HG03354 (cell line): ENCODE measurements around the gene TMEM184A.
A peak's percentile ranks its signal among the peaks of the same experiment; 100 is the strongest.

Experiments
- ATAC-seq: cut with Tn5 transposase; IDR thresholded peaks from one replicate; pipeline ENCODE4 v1.9.1; 2021; ENCODE audit warnings: mild to moderate bottlenecking; ENCODE audit not compliant: unreplicated experiment, poor library complexity, severe bottlenecking

TMEM184A gene

GRCh38 chr7:1555813-1556543, at the start of gene TMEM184A:
TSS of gene TMEM184A (minus strand) at chr7:1556205. CDS start at chr7:1555484, 721 bp downstream.
- peak; percentile 42 for ATAC-seq

- no peak for ATAC-seq
These were observed 48.4 kb upstream of the TMEM184A start for GRCh38 chr7:1604383-1604782.

- ATAC-seq, result no peak
These were observed 47.6 kb upstream of the TMEM184A start for GRCh38 chr7:1603346-1604225.

GRCh38 chr7:1602386-1602785, 46.4 kb upstream of the TMEM184A start:
- ATAC-seq, result no peak

- ATAC-seq, result no peak
These were observed 46.0 kb upstream of the TMEM184A start for GRCh38 chr7:1601956-1602355.

- no peak for ATAC-seq
These were observed 43.8 kb upstream of the TMEM184A start for GRCh38 chr7:1599640-1600395.

GRCh38 chr7:1598961-1599639, 43.1 kb upstream of the TMEM184A start:
- no peak for ATAC-seq

GRCh38 chr7:1598286-1598685, 42.3 kb upstream of the TMEM184A start:
- no peak for ATAC-seq

GRCh38 chr7:1597791-1598190, 41.8 kb upstream of the TMEM184A start:
- no peak for ATAC-seq

GRCh38 chr7:1597066-1597760, 41.2 kb upstream of the TMEM184A start:
- no peak for ATAC-seq

GRCh38 chr7:1596181-1597043, 40.4 kb upstream of the TMEM184A start:
- no peak for ATAC-seq

- no peak for ATAC-seq
These were observed 39.6 kb upstream of the TMEM184A start for GRCh38 chr7:1595636-1596035.

GRCh38 chr7:1595027-1595426, 39.0 kb upstream of the TMEM184A start:
- ATAC-seq, result no peak

- no peak for ATAC-seq
These were observed 38.0 kb upstream of the TMEM184A start for GRCh38 chr7:1593904-1594421.

- ATAC-seq, result no peak
These were observed 37.3 kb upstream of the TMEM184A start for GRCh38 chr7:1593091-1593866.

GRCh38 chr7:1592299-1592871, 36.4 kb upstream of the TMEM184A start:
- ATAC-seq, result no peak

GRCh38 chr7:1591876-1592275, 35.9 kb upstream of the TMEM184A start:
- no peak for ATAC-seq
